Astrocyte of the spinal cord (primary cell): ENCODE data around the gene AP3D1.

ENCODE experiments used
- DNase-seq: peaks from one replicate; pipeline ENCODE4 v3.0.0; 2011; ENCODE audit warnings: low read depth, low spot score
- H3K4me3 ChIP-seq: 2 replicates; pipeline ENCODE4 v1.5.1; 2011; ENCODE audit warnings: low read depth, mild to moderate bottlenecking, low read length, moderate library complexity
- in situ Hi-C: cut with HindIII; loops from 2 replicates; pipeline ENCODE4 v1.10.0; 2017; ENCODE audit warnings: low sequenced_read_pairs
- TF ChIP-seq, protein P1 (sequence below): IDR thresholded peaks from 2 replicates; pipeline ENCODE4 v1.5.1; 2012; ENCODE audit warnings: low read depth, mild to moderate bottlenecking, low read length, inconsistent platforms

AP3D1 gene

DNA sequence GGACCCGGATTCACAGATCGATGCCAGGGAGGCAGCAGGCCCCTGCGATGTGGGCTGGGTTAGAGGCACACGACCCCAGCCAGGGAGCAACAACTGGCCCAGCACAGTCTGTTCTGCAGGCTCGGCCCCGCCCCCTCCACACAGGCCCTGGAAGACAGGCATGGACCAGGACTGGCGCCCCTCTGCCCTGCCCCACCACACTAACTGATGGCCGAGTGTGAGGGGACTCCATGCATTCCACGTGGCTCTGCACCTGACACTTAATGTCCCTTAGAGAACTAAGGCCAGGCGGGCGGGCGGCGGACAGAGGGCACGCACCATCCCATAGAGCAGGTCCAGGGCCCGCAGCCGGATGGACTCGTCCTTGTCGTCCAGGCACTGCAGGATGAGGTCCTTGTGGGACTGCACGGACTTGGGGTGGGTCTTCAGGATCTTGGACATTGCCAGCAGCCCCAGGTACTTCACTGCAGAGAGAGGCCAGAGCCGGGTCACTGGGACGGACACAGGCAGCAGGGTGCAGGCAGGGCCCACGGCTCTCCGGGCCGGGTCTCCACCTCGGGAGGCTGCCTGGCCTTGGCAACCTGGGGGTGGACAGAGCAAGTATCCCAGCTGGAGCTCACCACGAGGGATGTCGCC, 29.8 kb downstream of the AP3D1 start:
- in situ Hi-C loops: no loop called here
- H3K4me3 ChIP-seq: no peak overlapping the region
- DNase-seq: no peak
- TF ChIP-seq, protein P1, sequence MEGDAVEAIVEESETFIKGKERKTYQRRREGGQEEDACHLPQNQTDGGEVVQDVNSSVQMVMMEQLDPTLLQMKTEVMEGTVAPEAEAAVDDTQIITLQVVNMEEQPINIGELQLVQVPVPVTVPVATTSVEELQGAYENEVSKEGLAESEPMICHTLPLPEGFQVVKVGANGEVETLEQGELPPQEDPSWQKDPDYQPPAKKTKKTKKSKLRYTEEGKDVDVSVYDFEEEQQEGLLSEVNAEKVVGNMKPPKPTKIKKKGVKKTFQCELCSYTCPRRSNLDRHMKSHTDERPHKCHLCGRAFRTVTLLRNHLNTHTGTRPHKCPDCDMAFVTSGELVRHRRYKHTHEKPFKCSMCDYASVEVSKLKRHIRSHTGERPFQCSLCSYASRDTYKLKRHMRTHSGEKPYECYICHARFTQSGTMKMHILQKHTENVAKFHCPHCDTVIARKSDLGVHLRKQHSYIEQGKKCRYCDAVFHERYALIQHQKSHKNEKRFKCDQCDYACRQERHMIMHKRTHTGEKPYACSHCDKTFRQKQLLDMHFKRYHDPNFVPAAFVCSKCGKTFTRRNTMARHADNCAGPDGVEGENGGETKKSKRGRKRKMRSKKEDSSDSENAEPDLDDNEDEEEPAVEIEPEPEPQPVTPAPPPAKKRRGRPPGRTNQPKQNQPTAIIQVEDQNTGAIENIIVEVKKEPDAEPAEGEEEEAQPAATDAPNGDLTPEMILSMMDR: no peak

DNA sequence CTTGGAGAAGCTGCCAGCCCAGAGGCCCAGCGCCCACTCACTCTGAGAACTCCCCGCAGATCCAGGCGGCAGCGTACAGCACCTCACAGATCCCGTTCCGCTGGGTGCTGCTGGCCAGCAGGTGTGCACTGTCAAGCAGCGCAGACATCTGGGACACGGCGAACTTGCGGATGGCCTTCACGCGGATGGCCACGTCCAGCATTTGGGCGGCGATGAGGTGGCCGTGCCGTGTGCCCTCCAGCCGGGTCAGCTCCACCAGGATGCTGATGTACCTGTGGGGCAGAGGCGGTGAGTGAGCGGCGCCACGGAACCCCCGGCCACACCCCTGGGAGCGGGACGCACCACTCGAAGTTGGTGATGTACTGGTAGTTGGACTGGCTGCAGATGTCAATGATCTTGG, 30.5 kb downstream of the AP3D1 start:
- no peak for DNase-seq
- in situ Hi-C loops: no loop called here
- no peak overlapping the region for H3K4me3 ChIP-seq
- TF ChIP-seq, protein P1: no peak

DNA sequence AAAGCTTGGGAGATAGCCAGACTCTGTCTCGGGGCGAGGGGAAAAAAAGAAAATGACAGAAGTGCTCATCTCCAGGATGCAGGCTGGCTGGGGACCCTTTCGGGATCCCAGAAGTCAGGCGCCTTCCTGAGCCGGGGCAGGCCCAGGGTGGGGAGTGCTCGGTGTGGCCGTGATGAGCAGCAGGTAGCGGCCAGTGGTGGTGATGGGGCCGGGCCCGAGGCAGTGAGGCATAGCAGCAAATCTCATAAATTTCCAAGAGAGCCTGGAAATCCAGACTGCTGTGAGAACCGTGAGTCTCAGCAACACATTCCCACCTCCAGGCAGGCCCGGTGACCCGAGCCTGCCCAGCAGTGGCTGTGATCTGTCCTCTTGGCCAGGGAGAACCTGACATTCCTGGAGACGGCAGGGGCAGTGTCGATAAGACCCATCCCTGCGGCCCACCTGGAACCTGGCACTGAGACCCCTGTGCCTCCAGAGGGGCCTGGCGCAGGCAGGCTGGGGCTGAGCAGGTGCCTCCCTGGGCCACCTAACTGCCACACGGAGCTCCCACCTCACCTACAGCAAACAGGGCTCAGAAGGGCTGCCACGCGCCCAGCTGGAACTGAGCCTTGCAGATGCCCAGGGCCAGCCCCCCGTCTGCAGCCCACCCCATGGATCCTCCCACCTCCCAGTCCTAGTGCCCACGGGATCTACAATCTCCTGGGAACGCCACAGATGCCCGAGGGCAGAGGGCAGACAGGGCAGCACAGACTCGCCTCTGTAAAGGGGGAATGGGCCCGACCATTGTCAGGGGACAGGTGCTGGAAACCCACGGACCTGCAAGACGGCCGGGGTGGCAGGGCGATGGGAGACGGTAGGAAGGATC, 31.2 kb downstream of the AP3D1 start:
- no peak for DNase-seq
- no peak overlapping the region for H3K4me3 ChIP-seq
- in situ Hi-C loops: no loop called here
- TF ChIP-seq, protein P1: no peak

DNA sequence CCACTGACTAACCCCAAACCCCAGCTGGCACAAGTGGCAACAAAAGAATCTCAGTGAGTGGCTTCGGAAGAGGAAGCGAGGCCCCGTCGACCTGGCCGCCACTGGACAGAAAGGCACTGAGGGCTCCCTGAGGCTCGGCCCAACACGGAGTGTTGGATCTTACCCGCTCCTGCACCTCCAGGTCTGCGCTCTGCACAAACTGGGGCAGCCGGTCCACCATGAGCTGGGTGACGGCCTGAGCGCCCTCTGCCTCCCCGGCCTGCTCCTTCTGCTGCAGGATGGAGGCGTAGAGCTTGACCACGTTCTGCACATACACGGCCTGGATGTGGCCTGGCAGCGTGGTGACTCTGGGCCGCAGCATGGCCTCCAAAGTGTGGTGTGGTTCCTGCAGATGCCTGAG, 32.9 kb downstream of the AP3D1 start:
- in situ Hi-C loops: no loop called here
- TF ChIP-seq, protein P1: no peak
- H3K4me3 ChIP-seq: no peak overlapping the region
- DNase-seq: no peak

DNA sequence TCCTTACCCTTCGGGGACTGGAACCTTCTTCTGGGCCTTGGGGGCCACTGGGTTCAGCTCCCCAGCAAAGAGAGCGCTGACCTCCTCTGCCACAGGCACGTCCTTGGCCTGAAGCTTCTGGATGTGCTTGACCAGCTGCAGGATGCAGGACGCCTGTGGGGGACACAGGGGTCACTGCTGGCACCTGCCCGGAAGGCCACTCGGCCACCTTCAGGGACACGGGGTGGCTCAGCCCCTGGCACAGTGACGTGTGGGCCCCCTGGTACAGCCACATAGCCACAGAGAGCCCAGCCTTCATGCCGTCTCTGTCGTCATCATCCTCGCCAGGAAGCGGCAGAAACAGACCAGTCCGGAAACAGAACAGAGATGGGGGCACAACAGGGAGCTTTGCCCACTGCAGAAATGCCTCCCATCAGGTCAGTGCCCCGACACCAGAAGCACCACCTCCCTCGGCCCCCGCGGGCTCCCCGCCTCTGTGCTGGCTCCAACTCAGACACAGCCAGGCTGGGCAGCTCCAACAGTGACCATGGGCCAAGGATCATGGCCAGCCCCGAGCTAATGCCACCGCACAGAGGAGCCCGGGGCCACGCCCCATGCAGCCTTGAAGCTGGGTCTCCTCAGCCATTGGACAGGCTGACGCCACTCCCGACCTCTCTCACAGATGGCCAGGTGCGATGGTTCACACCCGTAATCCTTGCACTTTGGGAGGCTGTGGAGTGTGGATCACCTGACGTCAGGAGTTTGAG, 34.0 kb downstream of the AP3D1 start:
- no peak overlapping the region for H3K4me3 ChIP-seq
- DNase-seq: no peak
- in situ Hi-C loops: no loop called here
- TF ChIP-seq, protein P1: no peak

DNA sequence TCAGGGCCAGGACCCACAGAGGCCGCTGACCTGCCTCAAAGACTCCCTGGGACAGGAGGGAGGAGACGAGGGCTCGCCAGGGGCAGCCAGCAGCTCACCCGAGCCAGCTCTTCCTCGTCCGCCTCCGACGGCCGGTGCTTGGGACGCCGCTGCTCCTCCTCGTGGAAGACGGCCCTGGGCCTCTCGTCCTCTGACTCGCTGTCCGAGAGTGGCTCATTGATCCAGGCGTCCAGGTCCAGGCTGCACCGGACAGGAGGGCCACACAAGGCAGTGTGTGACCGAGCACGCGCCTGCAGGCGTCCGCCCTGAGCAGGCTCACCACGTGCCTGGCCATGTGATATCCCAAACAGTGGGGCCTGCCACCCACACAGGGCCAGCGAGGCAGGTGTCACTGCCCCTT, 34.9 kb downstream of the AP3D1 start:
- TF ChIP-seq, protein P1: no peak
- DNase-seq: no peak
- no peak overlapping the region for H3K4me3 ChIP-seq
- in situ Hi-C loops: no loop called here
